T-cell (primary cell): ENCODE data around the gene SP140L. TPM values are rescaled to one million over a fixed set of nuclear protein-coding genes. Genes with fewer than 3 reads are reported as not detected.
"Not testable (repeated sequence)": the region's sequence is repeated elsewhere in the genome, so short reads cannot be mapped to it uniquely, and the experiment has no call there.

ENCODE experiments used
- ATAC-seq, 4 experiments: fragments of 200-7000 bp in 3 of 4; fragments of 150-1000 bp in 1 of 4; cut with Tn5 transposase; replicated peaks in 1 of 4; 1 replicate in 3 of 4; 2 replicates in 1 of 4; pipeline ENCODE4 v1.10.0; 2021; ENCODE audit warnings: moderate library complexity in 3 of 4, mild to moderate bottlenecking in 2 of 4, moderate number of reproducible peaks in 1 of 4
- CTCF ChIA-PET, 2 donors: fragments of 300-600 bp; sonication (Branson Sonifier 250); formaldehyde crosslinking; loops; one replicate each; lab custom pipeline; 2022; ENCODE audit warnings: antibody characterized with exemption in 2 of 2; lab: Charles Lee
- POLR2A ChIA-PET, 2 donors: fragments of 300-600 bp; sonication (Branson Sonifier 250); formaldehyde crosslinking; loops; one replicate each; lab custom pipeline; 2022; ENCODE audit warnings: antibody characterized with exemption in 2 of 2; lab: Charles Lee
- DNase-seq, 35 experiments: peaks; one replicate each; pipeline versions ENCODE4 v3.0.0 to v3.0.0-alpha.2; 2013 to 2023
- H3K27ac ChIP-seq: one replicate; pipeline ENCODE4 v1.5.1; 2013; ENCODE audit warnings: low read length
- H3K27me3 ChIP-seq, 2 experiments: replicated peaks in 1 of 2; 1 replicate in 1 of 2; 2 replicates in 1 of 2; pipeline versions ENCODE4 v1.6.1 to v1.7.0; 2013; ENCODE audit warnings: low read length in 1 of 2, mixed read lengths in 1 of 2; ENCODE audit not compliant: control insufficient read depth in 2 of 2, insufficient read depth in 2 of 2; ENCODE audit errors: extremely low read depth in 1 of 2
- H3K36me3 ChIP-seq, 2 donors: 1 replicate in 1 of 2; 2 replicates in 1 of 2; pipeline versions ENCODE4 v1.6.1 to v1.7.0; 2013; ENCODE audit warnings: low read length in 1 of 2; ENCODE audit not compliant: control insufficient read depth in 2 of 2, insufficient read depth in 1 of 2; ENCODE audit errors: extremely low read depth in 1 of 2
- H3K4me1 ChIP-seq, 2 experiments: 1 replicate in 1 of 2; 2 replicates in 1 of 2; pipeline versions ENCODE4 v1.6.1 to v1.7.0; 2013; ENCODE audit warnings: low read length in 2 of 2, mixed read lengths in 1 of 2; ENCODE audit not compliant: insufficient read depth in 2 of 2, control insufficient read depth in 1 of 2; ENCODE audit errors: extremely low read depth in 1 of 2
- H3K4me3 ChIP-seq, 2 donors: 1 replicate in 1 of 2; 2 replicates in 1 of 2; pipeline versions ENCODE4 v1.5.1 to v1.7.0; 2013; ENCODE audit warnings: mild to moderate bottlenecking in 2 of 2, low read length in 1 of 2, moderate library complexity in 1 of 2; ENCODE audit not compliant: control insufficient read depth in 1 of 2; ENCODE audit errors: extremely low read depth in 1 of 2
- H3K9me3 ChIP-seq: 2 replicates; pipeline ENCODE4 v1.7.0; 2013
- H3K27ac Mint-ChIP-seq, 2 donors: one replicate each; pipeline ENCODE4 v1.8.0; 2020 to 2021; ENCODE audit warnings: mild to moderate bottlenecking in 2 of 2, mixed read lengths in 2 of 2
- H3K27me3 Mint-ChIP-seq, 2 donors: one replicate each; pipeline ENCODE4 v1.8.0; 2021 to 2022; ENCODE audit warnings: mixed read lengths in 2 of 2
- H3K36me3 Mint-ChIP-seq: one replicate; pipeline ENCODE4 v1.8.0; 2021; ENCODE audit warnings: mixed read lengths
- H3K4me1 Mint-ChIP-seq, 3 donors: one replicate each; pipeline ENCODE4 v1.8.0; 2020 to 2022; ENCODE audit warnings: mixed read lengths in 3 of 3, mild to moderate bottlenecking in 1 of 3
- H3K4me3 Mint-ChIP-seq, 3 donors: one replicate each; pipeline ENCODE4 v1.8.0; 2020 to 2022; ENCODE audit warnings: mild to moderate bottlenecking in 3 of 3, mixed read lengths in 3 of 3, moderate library complexity in 3 of 3
- H3K9me3 Mint-ChIP-seq, 3 donors: one replicate each; pipeline ENCODE4 v1.8.0; 2020 to 2022; ENCODE audit warnings: mixed read lengths in 3 of 3
- WGBS: methylation state at CpG from one replicate; pipeline ENCODE4 v1.1.5; 2013; ENCODE audit warnings: missing lambda C conversion rate; ENCODE audit not compliant: insufficient coverage; 5-methylcytosine and 5-hydroxymethylcytosine counted together
- total RNA-seq, 35 experiments: library from RNA in 6 of 35; stranded (reverse) in 6 of 35; fragments of 120-200 nt in 1 of 35; gene quantifications; one replicate each; pipeline versions ENCODE4 v1.2.1 to v1.2.4 and lab custom pipeline; 2013 to 2026

SP140L gene
- total RNA-seq, 5 donors from 2014 or later (not counting 1 experiment from before 2014, with no cell fraction given) = 80.8 to 104 (median 82.0) TPM

DNA sequence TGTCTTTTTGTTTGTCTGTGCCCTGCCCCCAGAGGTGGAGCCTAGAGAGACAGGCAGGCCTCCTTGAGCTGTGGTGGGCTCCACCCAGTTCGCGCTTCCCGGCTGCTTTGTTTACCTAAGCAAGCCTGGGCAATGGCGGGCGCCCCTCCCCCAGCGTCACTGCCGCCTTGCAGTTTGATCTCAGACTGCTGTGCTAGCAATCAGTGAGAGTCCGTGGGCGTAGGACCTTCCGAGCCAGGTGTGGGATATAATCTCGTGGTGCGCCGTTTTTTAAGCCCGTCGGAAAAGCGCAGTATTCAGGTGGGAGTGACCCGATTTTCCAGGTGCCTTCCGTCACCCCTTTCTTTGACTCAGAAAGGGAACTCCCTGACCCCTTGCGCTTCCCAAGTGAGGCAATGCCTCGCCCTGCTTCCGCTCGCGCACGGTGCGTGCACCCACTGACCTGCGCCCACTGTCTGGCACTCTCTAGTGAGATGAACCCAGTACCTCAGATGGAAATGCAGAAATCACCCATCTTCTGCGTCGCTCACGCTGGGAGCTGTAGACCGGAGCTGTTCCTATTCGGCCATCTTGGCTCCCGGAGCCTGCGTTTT lies 15.0 kb downstream of the SP140L start:
- CTCF ChIA-PET, ATAC-seq, POLR2A ChIA-PET, H3K27me3 Mint-ChIP-seq, H3K4me3 ChIP-seq, H3K27ac ChIP-seq, H3K27me3 ChIP-seq, H3K4me1 ChIP-seq: not testable (repeated sequence)
- 81% methylated on average over 16 of the region's 33 CpGs for WGBS
- H3K9me3 Mint-ChIP-seq = peaks cover 19 to 39% (median 28%) of the 10 kb centered on the region in 3 donors
- H3K27ac Mint-ChIP-seq = peak overlapping the region; percentile 28 to 63
- H3K36me3 ChIP-seq = peaks cover 8 to 22% of the 10 kb centered on the region in 2 donors
- peaks cover 16% of the 10 kb centered on the region for H3K9me3 ChIP-seq
- H3K36me3 Mint-ChIP-seq = peaks cover 56% of the 10 kb centered on the region
- peaks cover 40 to 55% (median 42%) of the 10 kb centered on the region in 3 donors for H3K4me1 Mint-ChIP-seq
- peak in 6 of 35 experiments; percentile 18 to 49 (median 32) for DNase-seq
- peak overlapping the region in 2 of 3 donors; percentile 16 to 18 for H3K4me3 Mint-ChIP-seq

GRCh38 chr2:230343041-230343624 lies 16.1 kb downstream of the SP140L start:
- WGBS = no CpG with 5 or more reads among the region's 2 CpGs
- Mint-ChIP-seq H3K9me3 (peaks cover 19 to 39% (median 29%) of the 10 kb centered on the region in 3 donors), H3K27ac (peak overlapping the region; percentile 60 to 73), H3K4me1 (peaks cover 49 to 62% (median 50%) of the 10 kb centered on the region in 3 donors), H3K36me3 (peaks cover 60% of the 10 kb centered on the region)
- H3K27ac ChIP-seq, CTCF ChIA-PET, POLR2A ChIA-PET, ATAC-seq, H3K27me3 ChIP-seq, H3K27me3 Mint-ChIP-seq, H3K4me3 ChIP-seq, H3K4me3 Mint-ChIP-seq, DNase-seq: not testable (repeated sequence)
- peaks cover 2 to 12% of the 10 kb centered on the region in 2 experiments for H3K4me1 ChIP-seq
- peaks cover 16 to 25% of the 10 kb centered on the region in 2 donors for H3K36me3 ChIP-seq
- peaks cover 16% of the 10 kb centered on the region for H3K9me3 ChIP-seq

DNA sequence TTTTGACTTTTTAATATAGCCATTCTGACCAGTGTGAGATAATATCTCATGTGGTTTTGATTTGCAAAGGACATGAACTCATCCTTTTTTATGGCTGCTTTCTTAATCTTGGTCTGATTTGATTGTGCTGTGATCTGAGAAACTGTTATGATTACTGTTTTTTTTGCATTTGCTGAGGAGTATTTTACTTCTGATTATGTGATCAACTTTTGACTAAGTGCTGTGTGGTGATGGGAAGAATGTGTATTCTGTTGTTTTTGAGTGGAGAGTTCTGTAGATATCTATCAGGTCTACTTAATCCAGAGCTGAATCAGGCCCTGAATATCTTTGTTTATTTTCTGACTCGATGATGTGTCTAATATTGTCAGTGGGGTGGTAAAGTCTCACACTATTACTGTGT lies 16.8 kb downstream of the SP140L start:
- peaks cover 16 to 25% of the 10 kb centered on the region in 2 donors for H3K36me3 ChIP-seq
- H3K27me3 Mint-ChIP-seq = no peaks in the 10 kb centered on the region
- H3K9me3 ChIP-seq = peaks cover 16% of the 10 kb centered on the region
- H3K27ac ChIP-seq = peak overlapping the region; percentile 6
- peaks cover 60% of the 10 kb centered on the region for H3K36me3 Mint-ChIP-seq
- DNase-seq = no peak
- peaks cover 19 to 39% (median 29%) of the 10 kb centered on the region in 3 donors for H3K9me3 Mint-ChIP-seq
- H3K4me1 ChIP-seq = peaks cover 5 to 12% of the 10 kb centered on the region in 2 experiments
- no peak for ATAC-seq
- H3K4me1 Mint-ChIP-seq = peaks cover 55 to 68% (median 56%) of the 10 kb centered on the region in 3 donors
- H3K4me3 Mint-ChIP-seq = peak overlapping the region in 2 of 3 donors; percentile 3 to 22
- H3K4me3 ChIP-seq = no peak overlapping the region
- ChIA-PET POLR2A (no interaction called here), CTCF (no interaction called here)
- peak overlapping the region; percentile 76 to 78 for H3K27ac Mint-ChIP-seq
- no CpG with 5 or more reads among the region's 1 CpG for WGBS
- no peaks in the 10 kb centered on the region for H3K27me3 ChIP-seq

GRCh38 chr2:230346465-230346864 lies 19.5 kb downstream of the SP140L start:
- no peak for ATAC-seq
- POLR2A ChIA-PET = interaction anchor here (0.6 to 0.7 kb wide), 3 partner anchors 15 to 312 kb away, joined by 3 to 4 read pairs (median 3); no protein-coding TSS in a partner anchor
- no peak for DNase-seq
- peaks cover 19 to 39% (median 29%) of the 10 kb centered on the region in 3 donors for H3K9me3 Mint-ChIP-seq
- CTCF ChIA-PET = no interaction called here
- H3K27me3 Mint-ChIP-seq = no peaks in the 10 kb centered on the region
- H3K27ac Mint-ChIP-seq = peak overlapping the region; percentile 9 to 59
- Histone ChIP-seq H3K27ac (no peak overlapping the region), H3K4me3 (no peak overlapping the region), H3K9me3 (peaks cover 16% of the 10 kb centered on the region), H3K36me3 (peaks cover 17 to 25% of the 10 kb centered on the region in 2 donors), H3K4me1 (peaks cover 8 to 12% of the 10 kb centered on the region in 2 experiments), H3K27me3 (no peaks in the 10 kb centered on the region)
- peaks cover 67% of the 10 kb centered on the region for H3K36me3 Mint-ChIP-seq
- H3K4me1 Mint-ChIP-seq = peaks cover 78 to 87% (median 79%) of the 10 kb centered on the region in 3 donors
- WGBS = no CpG with 5 or more reads among the region's 1 CpG
- H3K4me3 Mint-ChIP-seq = peak overlapping the region in 1 of 3 donors; percentile 18

DNA sequence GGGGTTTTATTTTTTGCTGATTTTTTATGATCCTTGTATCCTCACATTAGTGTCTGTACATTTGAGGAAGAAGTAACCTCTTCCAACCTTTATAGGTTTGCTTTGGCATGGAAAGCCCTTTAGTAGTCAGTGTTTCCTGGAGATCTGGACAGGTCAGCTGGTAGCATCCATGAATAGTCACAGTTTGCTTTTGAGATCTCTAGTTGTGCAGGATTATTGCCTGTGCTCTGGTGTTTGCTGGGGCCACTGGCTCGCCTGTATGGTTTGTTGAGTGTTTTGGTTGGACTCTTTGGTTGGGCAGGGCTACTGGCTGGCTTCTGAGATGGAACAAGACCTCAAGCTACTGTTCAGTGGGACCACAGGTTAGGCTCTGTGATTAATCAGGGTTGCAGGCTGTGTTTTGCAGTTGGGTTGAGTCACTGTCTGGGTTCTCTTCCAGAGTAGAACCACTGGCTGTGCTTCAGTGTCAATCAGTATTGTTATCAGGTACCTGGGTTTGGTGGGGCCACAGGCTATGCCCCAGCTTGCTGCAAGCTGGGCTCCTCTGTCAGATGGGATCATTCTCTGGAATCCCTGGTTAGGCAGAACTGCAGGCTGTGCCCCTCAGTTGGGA lies 20.0 kb downstream of the SP140L start:
- H3K4me3 Mint-ChIP-seq = peak overlapping the region in 1 of 3 donors; percentile 18
- WGBS = 100% methylated on average over 1 of the region's 1 CpG
- peaks cover 18 to 25% of the 10 kb centered on the region in 2 donors for H3K36me3 ChIP-seq
- H3K9me3 ChIP-seq = peaks cover 16% of the 10 kb centered on the region
- no peak overlapping the region for H3K27ac ChIP-seq
- H3K4me1 Mint-ChIP-seq = peaks cover 79 to 88% (median 84%) of the 10 kb centered on the region in 3 donors
- peak overlapping the region; percentile 73 to 91 for H3K27ac Mint-ChIP-seq
- H3K4me1 ChIP-seq = peaks cover 8 to 12% of the 10 kb centered on the region in 2 experiments
- H3K27me3 ChIP-seq = no peaks in the 10 kb centered on the region
- CTCF ChIA-PET = no interaction called here
- POLR2A ChIA-PET = interaction anchor here (0.6 to 0.7 kb wide), 3 partner anchors 14 to 311 kb away, joined by 3 to 4 read pairs (median 3); no protein-coding TSS in a partner anchor
- H3K36me3 Mint-ChIP-seq = peaks cover 68% of the 10 kb centered on the region
- no peak overlapping the region for H3K4me3 ChIP-seq
- peak in 1 of 4 experiments; percentile 12 for ATAC-seq
- H3K27me3 Mint-ChIP-seq = no peaks in the 10 kb centered on the region
- DNase-seq = no peak
- peaks cover 19 to 39% (median 29%) of the 10 kb centered on the region in 3 donors for H3K9me3 Mint-ChIP-seq

- CTCF ChIA-PET = no interaction called here
These were observed 20.8 kb downstream of the SP140L start for GRCh38 chr2:230347659-230348305.

More at GRCh38 chr2:230347659-230348305, 20.8 kb downstream of the SP140L start:
- 91% methylated on average over 3 of the region's 6 CpGs for WGBS
- peaks cover 75 to 84% (median 80%) of the 10 kb centered on the region in 3 donors for H3K4me1 Mint-ChIP-seq
- H3K9me3 Mint-ChIP-seq = peaks cover 19 to 38% (median 29%) of the 10 kb centered on the region in 3 donors
- Histone ChIP-seq H3K9me3 (peaks cover 16% of the 10 kb centered on the region), H3K27me3 (no peaks in the 10 kb centered on the region), H3K4me1 (peaks cover 8 to 12% of the 10 kb centered on the region in 2 experiments), H3K36me3 (peaks cover 18 to 25% of the 10 kb centered on the region in 2 donors), H3K27ac (peak overlapping the region; percentile 44), H3K4me3 (no peak overlapping the region)
- H3K27me3 Mint-ChIP-seq = no peaks in the 10 kb centered on the region
- DNase-seq = peak in 1 of 35 experiments; percentile 30
- peak overlapping the region; percentile 86 to 91 for H3K27ac Mint-ChIP-seq
- POLR2A ChIA-PET = no interaction called here
- ATAC-seq = peak in 3 of 4 experiments; percentile 54 to 64 (median 58)
- H3K4me3 Mint-ChIP-seq = peak overlapping the region; percentile 21 to 44 (median 42)
- H3K36me3 Mint-ChIP-seq = peaks cover 65% of the 10 kb centered on the region
